ENCODE results near the gene RECQL. TPM values are rescaled to one million over a fixed set of nuclear protein-coding genes. Genes with fewer than 3 reads are reported as not detected.

RECQL gene
- total and polyA plus RNA-seq, 9 of the 15 experiments (the other 6 are each of a cell fraction or from before 2014, with no cell fraction given) = 22.2 to 44.7 (median 28.5) TPM

- peaks cover 0 to 8% of the 10 kb centered on the region in 2 experiments; a peak in 2 of 5 replicates for H3K4me1 ChIP-seq (replicated peaks in 1 of 2; ENCODE audit: control insufficient read depth in 2 of 2, insufficient read depth in 2 of 2, low read length in 2 of 2)
- FAIRE-seq (no peak), DNase-seq (ENCODE audit: extremely low read depth in 1 of 4, low spot score in 3 of 4) (no peak), ATAC-seq (no peak)
- H3K36me3 ChIP-seq (ENCODE audit: control insufficient read depth, insufficient read depth, low read length) = no peaks in the 10 kb centered on the region
- no peaks in the 10 kb centered on the region for H4K20me1 ChIP-seq (replicated peaks; ENCODE audit: control insufficient read depth, insufficient read depth, low read length)
- no peak overlapping the region for H3K4me2 ChIP-seq (ENCODE audit: insufficient read depth, low read length)
- H3K79me2 ChIP-seq (ENCODE audit: control insufficient read depth, insufficient read depth, low read length) = no peaks in the 10 kb centered on the region
- POLR2A ChIA-PET = no interaction called here
- H3K9ac ChIP-seq (ENCODE audit: insufficient read depth in 1 of 2, low read depth in 2 of 2, low read length in 2 of 2) = no peak overlapping the region
- intact Hi-C loops (cut with micrococcal nuclease) = no loop called here
- H3K27me3 ChIP-seq (ENCODE audit: control insufficient read depth in 2 of 2, insufficient read depth in 2 of 2, low read length in 2 of 2) = peaks cover 4 to 13% of the 10 kb centered on the region in 2 experiments; a peak in 3 of 5 replicates
- no peak overlapping the region for H3K4me3 ChIP-seq
- WGBS (ENCODE audit: insufficient coverage, low coverage, missing lambda C conversion rate) = 11% methylated on average over 2 of the region's 2 CpGs
- H3K27ac ChIP-seq (ENCODE audit: extremely low read depth, low read depth, low read length) = no peak overlapping the region
- TF ChIP-seq, protein P1, sequence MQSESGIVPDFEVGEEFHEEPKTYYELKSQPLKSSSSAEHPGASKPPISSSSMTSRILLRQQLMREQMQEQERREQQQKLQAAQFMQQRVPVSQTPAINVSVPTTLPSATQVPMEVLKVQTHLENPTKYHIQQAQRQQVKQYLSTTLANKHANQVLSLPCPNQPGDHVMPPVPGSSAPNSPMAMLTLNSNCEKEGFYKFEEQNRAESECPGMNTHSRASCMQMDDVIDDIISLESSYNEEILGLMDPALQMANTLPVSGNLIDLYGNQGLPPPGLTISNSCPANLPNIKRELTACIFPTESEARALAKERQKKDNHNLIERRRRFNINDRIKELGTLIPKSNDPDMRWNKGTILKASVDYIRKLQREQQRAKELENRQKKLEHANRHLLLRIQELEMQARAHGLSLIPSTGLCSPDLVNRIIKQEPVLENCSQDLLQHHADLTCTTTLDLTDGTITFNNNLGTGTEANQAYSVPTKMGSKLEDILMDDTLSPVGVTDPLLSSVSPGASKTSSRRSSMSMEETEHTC (IDR thresholded peaks at IDR 0.05) = no peak
- TF ChIP-seq TAF7 (tag; IDR thresholded peaks at IDR 0.05) = no peak
- no peak for TF ChIP-seq ZNF778 (CRISPR knock-in tag; IDR thresholded peaks at IDR 0.05)
- TF ChIP-seq NCOA4 (IDR thresholded peaks at IDR 0.05; ENCODE audit: partially characterized antibody) = no peak
- TF ChIP-seq, protein P2, sequence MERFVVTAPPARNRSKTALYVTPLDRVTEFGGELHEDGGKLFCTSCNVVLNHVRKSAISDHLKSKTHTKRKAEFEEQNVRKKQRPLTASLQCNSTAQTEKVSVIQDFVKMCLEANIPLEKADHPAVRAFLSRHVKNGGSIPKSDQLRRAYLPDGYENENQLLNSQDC (CRISPR knock-in tag; IDR thresholded peaks at IDR 0.05) = no peak
- TF ChIP-seq NONO (IDR thresholded peaks at IDR 0.05; ENCODE audit: low read depth in 2 of 2, low read length in 1 of 2) = no peak
- TF ChIP-seq, protein P3, sequence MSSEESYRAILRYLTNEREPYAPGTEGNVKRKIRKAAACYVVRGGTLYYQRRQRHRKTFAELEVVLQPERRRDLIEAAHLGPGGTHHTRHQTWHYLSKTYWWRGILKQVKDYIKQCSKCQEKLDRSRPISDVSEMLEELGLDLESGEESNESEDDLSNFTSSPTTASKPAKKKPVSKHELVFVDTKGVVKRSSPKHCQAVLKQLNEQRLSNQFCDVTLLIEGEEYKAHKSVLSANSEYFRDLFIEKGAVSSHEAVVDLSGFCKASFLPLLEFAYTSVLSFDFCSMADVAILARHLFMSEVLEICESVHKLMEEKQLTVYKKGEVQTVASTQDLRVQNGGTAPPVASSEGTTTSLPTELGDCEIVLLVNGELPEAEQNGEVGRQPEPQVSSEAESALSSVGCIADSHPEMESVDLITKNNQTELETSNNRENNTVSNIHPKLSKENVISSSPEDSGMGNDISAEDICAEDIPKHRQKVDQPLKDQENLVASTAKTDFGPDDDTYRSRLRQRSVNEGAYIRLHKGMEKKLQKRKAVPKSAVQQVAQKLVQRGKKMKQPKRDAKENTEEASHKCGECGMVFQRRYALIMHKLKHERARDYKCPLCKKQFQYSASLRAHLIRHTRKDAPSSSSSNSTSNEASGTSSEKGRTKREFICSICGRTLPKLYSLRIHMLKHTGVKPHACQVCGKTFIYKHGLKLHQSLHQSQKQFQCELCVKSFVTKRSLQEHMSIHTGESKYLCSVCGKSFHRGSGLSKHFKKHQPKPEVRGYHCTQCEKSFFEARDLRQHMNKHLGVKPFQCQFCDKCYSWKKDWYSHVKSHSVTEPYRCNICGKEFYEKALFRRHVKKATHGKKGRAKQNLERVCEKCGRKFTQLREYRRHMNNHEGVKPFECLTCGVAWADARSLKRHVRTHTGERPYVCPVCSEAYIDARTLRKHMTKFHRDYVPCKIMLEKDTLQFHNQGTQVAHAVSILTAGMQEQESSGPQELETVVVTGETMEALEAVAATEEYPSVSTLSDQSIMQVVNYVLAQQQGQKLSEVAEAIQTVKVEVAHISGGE (CRISPR knock-in tag; IDR thresholded peaks at IDR 0.05) = no peak
- TF ChIP-seq NELFE (IDR thresholded peaks at IDR 0.05; ENCODE audit: insufficient read depth, insufficient read length) = no peak
- no peak for TF ChIP-seq ZNF764 (CRISPR knock-in tag; IDR thresholded peaks at IDR 0.05; ENCODE audit: low read depth)
- TF ChIP-seq KDM4B (IDR thresholded peaks at IDR 0.05; ENCODE audit: borderline replicate concordance in 2 of 2, low read depth in 1 of 2) = no peak
- no peak for TF ChIP-seq ZNF436 (CRISPR knock-in tag; IDR thresholded peaks at IDR 0.05)
- TF ChIP-seq MEF2D (tag; conservative IDR thresholded peaks at IDR 0.05; ENCODE audit: low read depth) = no peak
- TF ChIP-seq, protein P4, sequence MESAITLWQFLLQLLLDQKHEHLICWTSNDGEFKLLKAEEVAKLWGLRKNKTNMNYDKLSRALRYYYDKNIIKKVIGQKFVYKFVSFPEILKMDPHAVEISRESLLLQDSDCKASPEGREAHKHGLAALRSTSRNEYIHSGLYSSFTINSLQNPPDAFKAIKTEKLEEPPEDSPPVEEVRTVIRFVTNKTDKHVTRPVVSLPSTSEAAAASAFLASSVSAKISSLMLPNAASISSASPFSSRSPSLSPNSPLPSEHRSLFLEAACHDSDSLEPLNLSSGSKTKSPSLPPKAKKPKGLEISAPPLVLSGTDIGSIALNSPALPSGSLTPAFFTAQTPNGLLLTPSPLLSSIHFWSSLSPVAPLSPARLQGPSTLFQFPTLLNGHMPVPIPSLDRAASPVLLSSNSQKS (CRISPR knock-in tag; IDR thresholded peaks at IDR 0.05) = no peak
- BruUV-seq (replicated peaks) = no TSS peak
- CTCF ChIA-PET (ENCODE audit: low intra/inter-chr PET ratio) = no interaction called here
- no peak overlapping the region for H2AFZ ChIP-seq (ENCODE audit: low read depth, low read length)
- no peaks in the 10 kb centered on the region for H3K9me1 ChIP-seq (ENCODE audit: control insufficient read depth, insufficient read depth, low read length)
- no peaks in the 10 kb centered on the region for H3K9me3 ChIP-seq (replicated peaks; ENCODE audit: control insufficient read depth, insufficient read depth, low read depth, low read length)
- in situ Hi-C loops (cut with MboI) = no loop called here
Observed at GRCh38 chr12:21529456-21529855, 28.0 kb upstream of the RECQL start.
